ENCODE data around the gene NSUN4. TPM values are rescaled to one million over a fixed set of nuclear protein-coding genes. Genes with fewer than 3 reads are reported as not detected.
A peak's percentile ranks its signal among the peaks of the same experiment; 100 is the strongest.
"Not testable (repeated sequence)": the region's sequence is repeated elsewhere in the genome, so short reads cannot be mapped to it uniquely, and the experiment has no call there.

Gene NSUN4
- polyA plus RNA-seq, 4 donors, result 8.3 to 19.8 (median 11.6) TPM

GRCh38 chr1:46343705-46344104 is 3.1 kb downstream of the NSUN4 start:
- FAIRE-seq (no peak), DNase-seq (no peak)
- H3K27me3 ChIP-seq (ENCODE audit: control insufficient read depth in 3 of 3, insufficient read depth in 3 of 3, low read length in 3 of 3), result no peaks in the 10 kb centered on the region
- H3K4me1 ChIP-seq (ENCODE audit: control insufficient read depth in 3 of 3, insufficient read depth in 2 of 3, low read depth in 1 of 3, low read length in 2 of 3), result peaks cover 2 to 51% (median 6%) of the 10 kb centered on the region in 3 donors
- no peak overlapping the region for H3K4me3 ChIP-seq (ENCODE audit: low read depth in 1 of 3, low read length in 3 of 3)
- H3K27ac ChIP-seq (ENCODE audit: low read depth in 1 of 3, low read length in 2 of 3), result peak overlapping the region in 1 of 3 donors; percentile 39
- peaks cover 0 to 58% (median 3%) of the 10 kb centered on the region in 3 donors for H3K36me3 ChIP-seq (ENCODE audit: control insufficient read depth in 3 of 3, insufficient read depth in 2 of 3, low read depth in 1 of 3, low read length in 3 of 3)
- WGBS, 3 donors, result 79 to 94% (median 80%) methylated on average over 4 of the region's 4 CpGs
- H3K9me3 ChIP-seq (ENCODE audit: control insufficient read depth in 2 of 2, insufficient read depth in 1 of 2, low read depth in 1 of 2, low read length in 1 of 2), result no peaks in the 10 kb centered on the region

DNA sequence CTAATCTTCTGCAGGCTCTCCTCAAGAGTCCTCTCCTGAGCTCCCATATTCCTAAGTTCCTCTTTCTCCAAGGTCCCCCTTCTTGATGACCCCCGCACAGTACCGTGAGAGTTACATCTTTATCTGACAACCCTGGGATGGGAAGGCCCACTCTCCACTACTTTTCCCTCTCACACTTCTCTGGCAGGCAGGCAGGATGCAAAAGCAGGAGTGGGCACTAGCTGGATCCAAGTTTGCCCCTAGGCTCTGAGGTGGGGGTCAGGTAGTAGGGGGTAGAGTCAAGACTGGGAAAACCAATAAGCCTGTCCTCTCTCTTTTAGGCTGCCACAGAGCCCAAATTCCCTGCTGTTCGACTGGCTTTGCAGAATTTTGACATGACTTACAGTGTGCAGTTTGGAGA is 3.9 kb downstream of the NSUN4 start:
- FAIRE-seq, result no peak
- WGBS, 3 donors, result 84 to 90% (median 87%) methylated on average over 3 of the region's 3 CpGs
- no peaks in the 10 kb centered on the region for H3K9me3 ChIP-seq (ENCODE audit: control insufficient read depth in 2 of 2, insufficient read depth in 1 of 2, low read depth in 1 of 2, low read length in 1 of 2)

GRCh38 chr1:46345281-46345680 is 4.7 kb downstream of the NSUN4 start:
- H3K36me3 ChIP-seq (ENCODE audit: control insufficient read depth in 3 of 3, insufficient read depth in 2 of 3, low read depth in 1 of 3, low read length in 3 of 3), result peaks cover 0 to 72% (median 7%) of the 10 kb centered on the region in 3 donors
- no peak overlapping the region for H3K4me3 ChIP-seq (ENCODE audit: low read depth in 1 of 3, low read length in 3 of 3)
- H3K27ac ChIP-seq (ENCODE audit: low read depth in 1 of 3, low read length in 2 of 3), result peak overlapping the region in 1 of 3 donors; percentile 51
- no peaks in the 10 kb centered on the region for H3K27me3 ChIP-seq (ENCODE audit: control insufficient read depth in 3 of 3, insufficient read depth in 3 of 3, low read length in 3 of 3)
- FAIRE-seq, result no peak
- H3K9me3 ChIP-seq (ENCODE audit: control insufficient read depth in 2 of 2, insufficient read depth in 1 of 2, low read depth in 1 of 2, low read length in 1 of 2), result no peaks in the 10 kb centered on the region
- peaks cover 0 to 46% (median 4%) of the 10 kb centered on the region in 3 donors for H3K4me1 ChIP-seq (ENCODE audit: control insufficient read depth in 3 of 3, insufficient read depth in 2 of 3, low read depth in 1 of 3, low read length in 2 of 3)
- peak; percentile 31 to 51 for DNase-seq

More for the DNA sequence above, 3.9 kb downstream of the NSUN4 start:
- H3K4me3 ChIP-seq (ENCODE audit: low read depth in 1 of 3, low read length in 3 of 3), result no peak overlapping the region
- H3K4me1 ChIP-seq (ENCODE audit: control insufficient read depth in 3 of 3, insufficient read depth in 2 of 3, low read depth in 1 of 3, low read length in 2 of 3), result peaks cover under 1 to 48% (median 5%) of the 10 kb centered on the region in 3 donors
- H3K36me3 ChIP-seq (ENCODE audit: control insufficient read depth in 3 of 3, insufficient read depth in 2 of 3, low read depth in 1 of 3, low read length in 3 of 3), result peaks cover 0 to 66% (median 5%) of the 10 kb centered on the region in 3 donors
- no peak for DNase-seq
- H3K27ac ChIP-seq (ENCODE audit: low read depth in 1 of 3, low read length in 2 of 3), result no peak overlapping the region
- H3K27me3 ChIP-seq (ENCODE audit: control insufficient read depth in 3 of 3, insufficient read depth in 3 of 3, low read length in 3 of 3), result no peaks in the 10 kb centered on the region

DNA sequence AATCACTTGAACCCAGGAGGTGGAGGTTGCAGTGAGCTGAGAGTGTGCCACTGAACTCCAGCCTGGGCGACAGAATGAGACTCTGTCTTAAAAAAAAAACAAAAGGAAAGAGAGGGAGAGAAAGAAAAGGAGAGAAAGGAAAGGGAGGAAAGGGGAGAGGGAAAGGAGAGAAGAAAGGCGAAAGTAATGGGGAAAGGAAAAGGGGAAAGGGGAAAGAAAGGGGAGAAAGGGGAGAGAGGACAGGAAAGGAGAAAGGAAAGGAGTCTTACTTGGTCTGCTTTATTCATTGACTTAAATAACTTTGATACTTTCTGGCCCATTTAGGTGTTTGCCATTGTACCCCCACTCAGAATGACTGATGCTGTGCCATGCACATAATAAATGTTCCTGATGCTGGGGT is 11.8 kb downstream of the NSUN4 start:
- Histone ChIP-seq H3K27ac (ENCODE audit: low read depth in 1 of 3, low read length in 2 of 3) (no peak overlapping the region), H3K4me3 (ENCODE audit: low read depth in 1 of 3, low read length in 3 of 3) (no peak overlapping the region), H3K27me3 (ENCODE audit: control insufficient read depth in 3 of 3, insufficient read depth in 3 of 3, low read length in 3 of 3) (no peaks in the 10 kb centered on the region), H3K4me1 (ENCODE audit: control insufficient read depth in 3 of 3, insufficient read depth in 2 of 3, low read depth in 1 of 3, low read length in 2 of 3) (peaks cover 0 to 2% (median 0%) of the 10 kb centered on the region in 3 donors), H3K36me3 (ENCODE audit: control insufficient read depth in 3 of 3, insufficient read depth in 2 of 3, low read depth in 1 of 3, low read length in 3 of 3) (peaks cover 8 to 68% (median 11%) of the 10 kb centered on the region in 3 donors), H3K9me3 (ENCODE audit: control insufficient read depth in 2 of 2, insufficient read depth in 1 of 2, low read depth in 1 of 2, low read length in 1 of 2) (no peaks in the 10 kb centered on the region)
- FAIRE-seq (no peak), DNase-seq (no peak)
- 82 to 96% (median 89%) methylated on average over 2 of the region's 2 CpGs for WGBS, 3 donors

- 86 to 97% (median 89%) methylated on average over 5 of the region's 5 CpGs for WGBS, 3 donors
- DNase-seq; H3K4me1 ChIP-seq (ENCODE audit: control insufficient read depth in 3 of 3, insufficient read depth in 2 of 3, low read depth in 1 of 3, low read length in 2 of 3); H3K27me3 ChIP-seq (ENCODE audit: control insufficient read depth in 3 of 3, insufficient read depth in 3 of 3, low read length in 3 of 3); H3K4me3 ChIP-seq (ENCODE audit: low read depth in 1 of 3, low read length in 3 of 3); H3K9me3 ChIP-seq (ENCODE audit: control insufficient read depth in 2 of 2, insufficient read depth in 1 of 2, low read depth in 1 of 2, low read length in 1 of 2); FAIRE-seq; H3K27ac ChIP-seq (ENCODE audit: low read depth in 1 of 3, low read length in 2 of 3): not testable (repeated sequence)
- H3K36me3 ChIP-seq (ENCODE audit: control insufficient read depth in 3 of 3, insufficient read depth in 2 of 3, low read depth in 1 of 3, low read length in 3 of 3), result peaks cover 11 to 63% (median 14%) of the 10 kb centered on the region in 3 donors
These were observed 15.3 kb downstream of the NSUN4 start for GRCh38 chr1:46355920-46356319.

- no peaks in the 10 kb centered on the region for H3K9me3 ChIP-seq (ENCODE audit: control insufficient read depth in 2 of 2, insufficient read depth in 1 of 2, low read depth in 1 of 2, low read length in 1 of 2)
- H3K4me3 ChIP-seq (ENCODE audit: low read depth in 1 of 3, low read length in 3 of 3), result no peak overlapping the region
- FAIRE-seq, result no peak
- 90 to 94% (median 92%) methylated on average over 3 of the region's 3 CpGs for WGBS, 3 donors
- no peak overlapping the region for H3K27ac ChIP-seq (ENCODE audit: low read depth in 1 of 3, low read length in 2 of 3)
- no peaks in the 10 kb centered on the region for H3K4me1 ChIP-seq (ENCODE audit: control insufficient read depth in 3 of 3, insufficient read depth in 2 of 3, low read depth in 1 of 3, low read length in 2 of 3)
- H3K36me3 ChIP-seq (ENCODE audit: control insufficient read depth in 3 of 3, insufficient read depth in 2 of 3, low read depth in 1 of 3, low read length in 3 of 3), result peaks cover 16 to 54% (median 19%) of the 10 kb centered on the region in 3 donors
- no peaks in the 10 kb centered on the region for H3K27me3 ChIP-seq (ENCODE audit: control insufficient read depth in 3 of 3, insufficient read depth in 3 of 3, low read length in 3 of 3)
- no peak for DNase-seq
These were observed 21.6 kb downstream of the NSUN4 start for GRCh38 chr1:46362158-46362557.

GRCh38 chr1:46363121-46363520 is 22.5 kb downstream of the NSUN4 start:
- H3K36me3 ChIP-seq (ENCODE audit: control insufficient read depth in 3 of 3, insufficient read depth in 2 of 3, low read depth in 1 of 3, low read length in 3 of 3), result peaks cover 16 to 55% (median 21%) of the 10 kb centered on the region in 3 donors
- H3K4me3 ChIP-seq (ENCODE audit: low read depth in 1 of 3, low read length in 3 of 3), result no peak overlapping the region
- no peaks in the 10 kb centered on the region for H3K9me3 ChIP-seq (ENCODE audit: control insufficient read depth in 2 of 2, insufficient read depth in 1 of 2, low read depth in 1 of 2, low read length in 1 of 2)
- H3K4me1 ChIP-seq (ENCODE audit: control insufficient read depth in 3 of 3, insufficient read depth in 2 of 3, low read depth in 1 of 3, low read length in 2 of 3), result no peaks in the 10 kb centered on the region
- H3K27ac ChIP-seq (ENCODE audit: low read depth in 1 of 3, low read length in 2 of 3), result no peak overlapping the region
- H3K27me3 ChIP-seq (ENCODE audit: control insufficient read depth in 3 of 3, insufficient read depth in 3 of 3, low read length in 3 of 3), result no peaks in the 10 kb centered on the region
- DNase-seq, result no peak
- WGBS, 3 donors, result 94 to 97% (median 96%) methylated on average over 5 of the region's 5 CpGs
- FAIRE-seq, result no peak

GRCh38 chr1:46364612-46365011 is 24.0 kb downstream of the NSUN4 start:
- Histone ChIP-seq H3K4me3 (ENCODE audit: low read depth in 1 of 3, low read length in 3 of 3) (no peak overlapping the region), H3K36me3 (ENCODE audit: control insufficient read depth in 3 of 3, insufficient read depth in 2 of 3, low read depth in 1 of 3, low read length in 3 of 3) (peaks cover 16 to 50% (median 17%) of the 10 kb centered on the region in 3 donors), H3K27ac (ENCODE audit: low read depth in 1 of 3, low read length in 2 of 3) (no peak overlapping the region), H3K4me1 (ENCODE audit: control insufficient read depth in 3 of 3, insufficient read depth in 2 of 3, low read depth in 1 of 3, low read length in 2 of 3) (no peaks in the 10 kb centered on the region), H3K9me3 (ENCODE audit: control insufficient read depth in 2 of 2, insufficient read depth in 1 of 2, low read depth in 1 of 2, low read length in 1 of 2) (no peaks in the 10 kb centered on the region), H3K27me3 (ENCODE audit: control insufficient read depth in 3 of 3, insufficient read depth in 3 of 3, low read length in 3 of 3) (no peaks in the 10 kb centered on the region)
- 22 to 62% (median 35%) methylated on average over 5 of the region's 5 CpGs for WGBS, 3 donors
- no peak for FAIRE-seq
- no peak for DNase-seq

GRCh38 chr1:46365796-46366195 is 25.2 kb downstream of the NSUN4 start:
- peaks cover 15 to 44% (median 17%) of the 10 kb centered on the region in 3 donors for H3K36me3 ChIP-seq (ENCODE audit: control insufficient read depth in 3 of 3, insufficient read depth in 2 of 3, low read depth in 1 of 3, low read length in 3 of 3)
- not testable (repeated sequence) for FAIRE-seq

More at GRCh38 chr1:46365796-46366195, 25.2 kb downstream of the NSUN4 start:
- not testable (repeated sequence) for H3K4me1 ChIP-seq (ENCODE audit: control insufficient read depth in 3 of 3, insufficient read depth in 2 of 3, low read depth in 1 of 3, low read length in 2 of 3); H3K27me3 ChIP-seq (ENCODE audit: control insufficient read depth in 3 of 3, insufficient read depth in 3 of 3, low read length in 3 of 3); H3K4me3 ChIP-seq (ENCODE audit: low read depth in 1 of 3, low read length in 3 of 3); H3K9me3 ChIP-seq (ENCODE audit: control insufficient read depth in 2 of 2, insufficient read depth in 1 of 2, low read depth in 1 of 2, low read length in 1 of 2); DNase-seq; H3K27ac ChIP-seq (ENCODE audit: low read depth in 1 of 3, low read length in 2 of 3)
- 92 to 96% (median 93%) methylated on average over 8 of the region's 8 CpGs for WGBS, 3 donors
